Activated CD8-positive, alpha-beta memory T cell treated with anti-CD3 and anti-CD28 coated beads, Interleukin-2, amount 50 U/mL, for 1 hour (primary cell): ENCODE measurements around the gene GREM1.

Experiments used
- DNase-seq: peaks from one replicate; pipeline ENCODE4 v3.0.0-alpha.2; 2020; ENCODE audit errors: extremely low read depth

GREM1 gene

GRCh38 chr15:32694222-32694983, 23.4 kb upstream of the GREM1 start:
- DNase-seq, result no peak

- no peak for DNase-seq
Measured at GRCh38 chr15:32698773-32699390, 18.9 kb upstream of the GREM1 start.

GRCh38 chr15:32700501-32701150, 17.2 kb upstream of the GREM1 start:
- DNase-seq, result no peak

- no peak for DNase-seq
Measured at GRCh38 chr15:32701863-32702262, 15.9 kb upstream of the GREM1 start.

- DNase-seq, result no peak
Measured at GRCh38 chr15:32704395-32704981, 13.3 kb upstream of the GREM1 start.

GRCh38 chr15:32705446-32705845, 12.4 kb upstream of the GREM1 start:
- no peak for DNase-seq

- DNase-seq, result no peak
Measured at GRCh38 chr15:32706704-32707103, 11.1 kb upstream of the GREM1 start.

GRCh38 chr15:32707436-32707835, 10.4 kb upstream of the GREM1 start:
- no peak for DNase-seq

GRCh38 chr15:32709295-32710033, 8.3 kb upstream of the GREM1 start:
- DNase-seq, result no peak

GRCh38 chr15:32715276-32715675, 2.5 kb upstream of the GREM1 start:
- no peak for DNase-seq

GRCh38 chr15:32716216-32716914, 1.4 kb upstream of the GREM1 start:
- DNase-seq, result no peak

GRCh38 chr15:32716915-32717425, 834 bp upstream of the GREM1 start:
- DNase-seq, result no peak

GRCh38 chr15:32718227-32718820, 520 bp downstream of the GREM1 start:
- no peak for DNase-seq

- DNase-seq, result no peak
Measured at GRCh38 chr15:32718821-32719716, 1.3 kb downstream of the GREM1 start.

GRCh38 chr15:32721596-32721995, 3.8 kb downstream of the GREM1 start:
- DNase-seq, result no peak

GRCh38 chr15:32722136-32722535, 4.3 kb downstream of the GREM1 start:
- DNase-seq, result no peak

GRCh38 chr15:32723171-32723948, 5.6 kb downstream of the GREM1 start:
- no peak for DNase-seq

GRCh38 chr15:32729700-32730395, 12.0 kb downstream of the GREM1 start:
- no peak for DNase-seq
